ENCODE results near the gene ZFP69B. TPM values are rescaled to one million over a fixed set of nuclear protein-coding genes. Genes with fewer than 3 reads are reported as not detected.

ZFP69B gene
- total and polyA plus RNA-seq, 10 of the 15 experiments (the other 5 are each of a cell fraction or from before 2014, with no cell fraction given): 1.3 to 5.7 (median 3.4) TPM

DNA sequence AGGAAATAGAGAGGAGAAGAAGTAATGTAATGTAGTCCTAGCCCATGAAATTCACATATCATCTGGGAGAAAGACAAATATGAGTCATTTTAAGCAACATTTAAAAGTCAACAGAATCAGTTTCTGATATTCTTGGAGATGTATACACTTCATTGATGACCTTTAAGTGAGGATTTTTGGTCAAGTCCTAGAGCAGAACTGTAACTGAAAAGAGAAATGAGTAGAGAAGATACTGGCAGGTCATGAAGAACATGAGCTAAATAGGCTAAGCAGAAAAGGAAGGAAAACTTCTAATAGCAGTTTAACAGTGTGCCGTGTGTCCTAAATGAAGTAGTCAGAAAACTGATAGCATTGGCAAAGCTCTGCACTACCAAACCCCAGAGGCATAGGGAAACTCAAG, 4.6 kb downstream of the ZFP69B start (continued):
- TF ChIP-seq MYC (IDR thresholded peaks at IDR 0.05; ENCODE audit: insufficient read depth, insufficient read length, insufficient replicate concordance, low read length, severe bottlenecking): no peak
- no peak for TF ChIP-seq EZH2 (IDR thresholded peaks at IDR 0.05; ENCODE audit: borderline replicate concordance, control insufficient read depth, low read depth, low read length)
- no peak for TF ChIP-seq CBFB (IDR thresholded peaks at IDR 0.05; ENCODE audit: low read depth)
- TF ChIP-seq RAD21 (IDR thresholded peaks at IDR 0.05; ENCODE audit: insufficient read depth, low read depth, low read length): no peak
- no peak for TF ChIP-seq MTA3 (IDR thresholded peaks at IDR 0.05; ENCODE audit: borderline replicate concordance, low read length)
- TF ChIP-seq CHD2 (IDR thresholded peaks at IDR 0.05; ENCODE audit: borderline replicate concordance, low read depth, low read length): no peak
- no peak for TF ChIP-seq ZZZ3 (IDR thresholded peaks at IDR 0.05; ENCODE audit: control insufficient read depth, insufficient read length, low read depth)
- TF ChIP-seq SMARCA5 (IDR thresholded peaks at IDR 0.05): no peak
- TF ChIP-seq BHLHE40 (IDR thresholded peaks at IDR 0.05; ENCODE audit: borderline replicate concordance in 1 of 2, low read depth in 2 of 2, low read length in 1 of 2): no peak
- TF ChIP-seq, protein P1, sequence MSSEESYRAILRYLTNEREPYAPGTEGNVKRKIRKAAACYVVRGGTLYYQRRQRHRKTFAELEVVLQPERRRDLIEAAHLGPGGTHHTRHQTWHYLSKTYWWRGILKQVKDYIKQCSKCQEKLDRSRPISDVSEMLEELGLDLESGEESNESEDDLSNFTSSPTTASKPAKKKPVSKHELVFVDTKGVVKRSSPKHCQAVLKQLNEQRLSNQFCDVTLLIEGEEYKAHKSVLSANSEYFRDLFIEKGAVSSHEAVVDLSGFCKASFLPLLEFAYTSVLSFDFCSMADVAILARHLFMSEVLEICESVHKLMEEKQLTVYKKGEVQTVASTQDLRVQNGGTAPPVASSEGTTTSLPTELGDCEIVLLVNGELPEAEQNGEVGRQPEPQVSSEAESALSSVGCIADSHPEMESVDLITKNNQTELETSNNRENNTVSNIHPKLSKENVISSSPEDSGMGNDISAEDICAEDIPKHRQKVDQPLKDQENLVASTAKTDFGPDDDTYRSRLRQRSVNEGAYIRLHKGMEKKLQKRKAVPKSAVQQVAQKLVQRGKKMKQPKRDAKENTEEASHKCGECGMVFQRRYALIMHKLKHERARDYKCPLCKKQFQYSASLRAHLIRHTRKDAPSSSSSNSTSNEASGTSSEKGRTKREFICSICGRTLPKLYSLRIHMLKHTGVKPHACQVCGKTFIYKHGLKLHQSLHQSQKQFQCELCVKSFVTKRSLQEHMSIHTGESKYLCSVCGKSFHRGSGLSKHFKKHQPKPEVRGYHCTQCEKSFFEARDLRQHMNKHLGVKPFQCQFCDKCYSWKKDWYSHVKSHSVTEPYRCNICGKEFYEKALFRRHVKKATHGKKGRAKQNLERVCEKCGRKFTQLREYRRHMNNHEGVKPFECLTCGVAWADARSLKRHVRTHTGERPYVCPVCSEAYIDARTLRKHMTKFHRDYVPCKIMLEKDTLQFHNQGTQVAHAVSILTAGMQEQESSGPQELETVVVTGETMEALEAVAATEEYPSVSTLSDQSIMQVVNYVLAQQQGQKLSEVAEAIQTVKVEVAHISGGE (CRISPR knock-in tag; IDR thresholded peaks at IDR 0.05): no peak
- TF ChIP-seq, protein P2, sequence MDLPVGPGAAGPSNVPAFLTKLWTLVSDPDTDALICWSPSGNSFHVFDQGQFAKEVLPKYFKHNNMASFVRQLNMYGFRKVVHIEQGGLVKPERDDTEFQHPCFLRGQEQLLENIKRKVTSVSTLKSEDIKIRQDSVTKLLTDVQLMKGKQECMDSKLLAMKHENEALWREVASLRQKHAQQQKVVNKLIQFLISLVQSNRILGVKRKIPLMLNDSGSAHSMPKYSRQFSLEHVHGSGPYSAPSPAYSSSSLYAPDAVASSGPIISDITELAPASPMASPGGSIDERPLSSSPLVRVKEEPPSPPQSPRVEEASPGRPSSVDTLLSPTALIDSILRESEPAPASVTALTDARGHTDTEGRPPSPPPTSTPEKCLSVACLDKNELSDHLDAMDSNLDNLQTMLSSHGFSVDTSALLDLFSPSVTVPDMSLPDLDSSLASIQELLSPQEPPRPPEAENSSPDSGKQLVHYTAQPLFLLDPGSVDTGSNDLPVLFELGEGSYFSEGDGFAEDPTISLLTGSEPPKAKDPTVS (IDR thresholded peaks at IDR 0.05; ENCODE audit: low read depth, low read length): no peak

Data from GM12878 (cell line).